CD4-positive, CD25-positive, alpha-beta regulatory T cell (primary cell): Measurements from ENCODE around the gene SLCO3A1. TPM values are rescaled to one million over a fixed set of nuclear protein-coding genes. Genes with fewer than 3 reads are reported as not detected.

ENCODE experiments used
- ATAC-seq, 2 donors: fragments of 150-1000 bp; cut with Tn5 transposase; one replicate each; pipeline ENCODE4 v1.10.0; 2021; ENCODE audit warnings: low read depth in 2 of 2, moderate number of reproducible peaks in 2 of 2, moderate library complexity in 1 of 2
- DNase-seq, 3 donors: peaks; one replicate each; pipeline versions ENCODE4 v3.0.0 to v3.0.0-alpha.2; 2012 to 2022; ENCODE audit warnings: mixed read lengths in 1 of 3
- H3K27ac ChIP-seq: one replicate; pipeline ENCODE4 v1.7.0; 2013; ENCODE audit warnings: mild to moderate bottlenecking, low read length; ENCODE audit not compliant: insufficient read depth, poor library complexity, severe bottlenecking
- H3K27me3 ChIP-seq: one replicate; pipeline ENCODE4 v1.7.0; 2013; ENCODE audit warnings: low read length; ENCODE audit not compliant: control insufficient read depth, insufficient read depth
- H3K36me3 ChIP-seq: one replicate; pipeline ENCODE4 v1.7.0; 2013; ENCODE audit warnings: mild to moderate bottlenecking, low read length, moderate library complexity; ENCODE audit not compliant: control insufficient read depth, insufficient read depth
- H3K4me1 ChIP-seq: 2 replicates; pipeline ENCODE4 v1.7.0; 2013; ENCODE audit warnings: mild to moderate bottlenecking, low read length; ENCODE audit not compliant: insufficient read depth, control insufficient read depth, poor library complexity, severe bottlenecking
- H3K4me3 ChIP-seq: one replicate; pipeline ENCODE4 v1.7.0; 2013; ENCODE audit warnings: low read depth, mild to moderate bottlenecking, low read length, moderate library complexity
- H3K9me3 ChIP-seq, 2 experiments: 1 replicate in 1 of 2; 2 replicates in 1 of 2; pipeline ENCODE4 v1.7.0; 2013; ENCODE audit warnings: low read length in 2 of 2, mild to moderate bottlenecking in 1 of 2, moderate library complexity in 1 of 2; ENCODE audit not compliant: control insufficient read depth in 2 of 2
- H3K27ac Mint-ChIP-seq, 3 donors: one replicate each; pipeline ENCODE4 v1.8.0; 2020 to 2022; ENCODE audit warnings: mild to moderate bottlenecking in 3 of 3, mixed read lengths in 3 of 3, moderate library complexity in 2 of 3
- H3K27me3 Mint-ChIP-seq: one replicate; pipeline ENCODE4 v1.8.0; 2022; ENCODE audit warnings: mild to moderate bottlenecking, mixed read lengths
- H3K36me3 Mint-ChIP-seq: one replicate; pipeline ENCODE4 v1.8.0; 2020; ENCODE audit warnings: mixed read lengths
- H3K4me1 Mint-ChIP-seq, 4 donors: one replicate each; pipeline ENCODE4 v1.8.0; 2020 to 2022; ENCODE audit warnings: mixed read lengths in 4 of 4, mild to moderate bottlenecking in 1 of 4
- H3K4me3 Mint-ChIP-seq, 4 donors: one replicate each; pipeline ENCODE4 v1.8.0; 2020 to 2022; ENCODE audit warnings: mild to moderate bottlenecking in 4 of 4, mixed read lengths in 4 of 4, moderate library complexity in 3 of 4
- H3K9me3 Mint-ChIP-seq, 7 donors: one replicate each; pipeline ENCODE4 v1.8.0; 2020 to 2022; ENCODE audit warnings: mixed read lengths in 7 of 7, mild to moderate bottlenecking in 3 of 7, moderate library complexity in 2 of 7
- polyA plus RNA-seq, 4 donors: library from polyadenylated mRNA; unstranded; fragments of 300-500 nt; fragmentation: Illumina TruSeq; gene quantifications; one replicate each; pipeline ENCODE4 v1.2.3, GENCODE V29; 2021
- total RNA-seq: library from RNA; stranded (reverse); gene quantifications from one replicate; pipeline ENCODE4 v1.2.3, GENCODE V29; 2022

SLCO3A1 gene
- total and polyA plus RNA-seq, 5 donors from 2014 or later: 20.1 to 63.7 (median 38.1) TPM

DNA sequence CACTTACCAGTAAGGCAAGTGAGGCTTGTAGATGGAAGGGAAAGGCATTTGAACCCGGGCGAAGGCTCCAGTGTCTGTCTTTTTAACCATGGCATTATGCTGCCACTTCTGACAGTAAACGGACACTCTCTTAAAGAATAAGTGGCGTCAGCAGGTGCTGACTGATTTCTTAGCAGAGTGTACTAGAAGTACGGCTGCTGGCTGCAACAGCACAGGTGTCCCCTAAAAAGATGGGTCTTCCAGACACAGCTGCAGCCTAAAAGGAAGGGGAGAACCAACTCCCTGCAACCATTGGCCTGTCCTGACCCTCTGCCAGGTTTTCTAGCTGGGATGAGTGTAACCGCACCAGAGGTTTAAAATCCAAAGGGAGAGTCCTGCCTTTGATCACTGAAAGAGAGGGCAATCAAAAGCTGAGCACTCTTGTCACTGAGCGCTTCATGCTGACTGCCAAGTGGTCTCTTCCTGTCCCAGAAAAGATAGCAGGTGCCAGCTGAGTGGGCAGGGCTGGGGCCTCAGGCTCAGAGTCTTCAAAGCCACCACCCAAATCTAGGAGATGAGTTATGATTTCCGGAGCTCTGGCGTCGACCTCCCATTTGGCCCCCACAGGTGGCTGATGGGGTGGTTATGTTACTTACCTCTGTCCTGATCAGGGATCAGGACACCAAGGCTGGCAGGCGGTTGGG, 255.8 kb downstream of the SLCO3A1 start:
- Histone ChIP-seq H3K27me3 (no peaks in the 10 kb centered on the region), H3K4me1 (no peaks in the 10 kb centered on the region), H3K27ac (no peak overlapping the region), H3K36me3 (peaks cover 29% of the 10 kb centered on the region), H3K9me3 (no peaks in the 10 kb centered on the region), H3K4me3 (no peak overlapping the region)
- Mint-ChIP-seq H3K36me3 (peaks cover 34% of the 10 kb centered on the region), H3K27ac (peak overlapping the region in 2 of 3 donors; percentile 16 to 51), H3K4me3 (no peak overlapping the region), H3K4me1 (peaks cover 0 to 19% (median 10%) of the 10 kb centered on the region in 4 donors), H3K27me3 (no peaks in the 10 kb centered on the region), H3K9me3 (no peaks in the 10 kb centered on the region)
- DNase-seq (peak in 1 of 3 donors; percentile 12), ATAC-seq (no peak)

DNA sequence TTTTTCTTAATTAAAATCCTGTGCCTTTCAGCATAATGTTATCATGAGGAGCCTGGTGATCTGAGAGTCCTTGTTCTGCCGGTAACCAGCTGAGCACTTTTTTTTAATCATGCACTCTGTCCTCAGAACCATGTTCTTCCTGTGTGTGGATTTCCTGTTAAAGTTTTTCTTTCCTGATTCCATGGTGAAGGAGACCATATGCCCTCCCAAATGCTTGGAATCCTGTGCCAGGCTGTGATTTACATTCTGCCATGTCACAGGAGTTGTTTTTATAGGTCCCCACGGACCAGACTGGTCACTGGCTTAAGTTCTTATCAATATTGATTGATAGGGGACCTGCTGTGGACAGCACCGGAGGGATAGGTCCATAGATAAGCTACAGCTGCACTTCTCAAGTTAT, 257.8 kb downstream of the SLCO3A1 start:
- Mint-ChIP-seq H3K4me3 (no peak overlapping the region), H3K27me3 (no peaks in the 10 kb centered on the region), H3K9me3 (no peaks in the 10 kb centered on the region), H3K4me1 (peaks cover 0 to 19% (median 11%) of the 10 kb centered on the region in 4 donors), H3K36me3 (peaks cover 31% of the 10 kb centered on the region), H3K27ac (peak overlapping the region; percentile 52 to 79 (median 76))
- Histone ChIP-seq H3K36me3 (peaks cover 26% of the 10 kb centered on the region), H3K4me1 (no peaks in the 10 kb centered on the region), H3K9me3 (no peaks in the 10 kb centered on the region), H3K27ac (no peak overlapping the region), H3K4me3 (no peak overlapping the region), H3K27me3 (no peaks in the 10 kb centered on the region)
- ATAC-seq (no peak), DNase-seq (no peak)

DNA sequence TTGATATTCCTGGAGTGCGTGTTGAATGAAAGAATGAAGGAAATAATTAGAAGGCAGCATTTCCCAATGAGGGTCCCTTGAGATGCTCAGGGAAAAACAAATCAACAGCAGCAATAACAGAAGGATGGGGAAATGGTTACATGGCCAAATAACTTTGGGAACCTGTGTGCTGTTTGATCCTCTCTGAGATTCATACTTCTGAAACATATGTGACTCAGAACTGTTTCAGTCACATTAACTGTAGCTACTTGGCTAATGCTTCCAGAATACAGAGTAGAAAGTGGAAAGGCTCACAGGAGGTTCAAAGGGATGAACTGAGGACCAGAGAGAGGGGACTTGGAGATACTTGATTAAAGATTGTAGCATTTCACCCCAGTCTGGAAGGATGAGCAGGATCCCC, 258.2 kb downstream of the SLCO3A1 start:
- Mint-ChIP-seq H3K9me3 (no peaks in the 10 kb centered on the region), H3K27me3 (no peaks in the 10 kb centered on the region), H3K36me3 (peaks cover 30% of the 10 kb centered on the region), H3K4me1 (peaks cover 0 to 19% (median 11%) of the 10 kb centered on the region in 4 donors), H3K27ac (peak overlapping the region in 2 of 3 donors; percentile 52 to 60), H3K4me3 (no peak overlapping the region)
- H3K9me3 ChIP-seq: no peaks in the 10 kb centered on the region
- DNase-seq: no peak
- no peak for ATAC-seq
- no peak overlapping the region for H3K27ac ChIP-seq
- no peaks in the 10 kb centered on the region for H3K4me1 ChIP-seq
- no peak overlapping the region for H3K4me3 ChIP-seq
- peaks cover 26% of the 10 kb centered on the region for H3K36me3 ChIP-seq
- H3K27me3 ChIP-seq: no peaks in the 10 kb centered on the region

DNA sequence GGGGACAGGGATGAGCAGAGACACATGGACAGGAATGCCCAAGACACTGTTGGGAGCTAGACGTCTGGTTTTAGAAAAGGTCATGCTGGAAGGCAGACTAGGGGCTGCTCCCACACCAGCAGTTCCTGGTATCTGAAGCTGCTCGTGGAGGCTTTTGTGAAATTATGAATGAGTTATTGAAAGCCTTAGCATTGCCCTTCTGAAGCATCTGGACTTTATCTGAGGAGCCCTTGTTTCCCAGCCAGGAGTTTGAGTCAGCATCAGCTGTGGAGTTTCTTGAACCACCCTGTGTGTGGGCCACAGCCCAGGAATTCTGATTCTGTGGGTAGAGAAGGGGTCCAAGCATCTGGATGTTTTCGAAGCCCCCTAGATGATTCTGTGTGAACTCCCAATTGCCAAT, 258.7 kb downstream of the SLCO3A1 start:
- DNase-seq (no peak), ATAC-seq (no peak)
- Mint-ChIP-seq H3K4me1 (peaks cover 0 to 19% (median 10%) of the 10 kb centered on the region in 4 donors), H3K4me3 (no peak overlapping the region), H3K9me3 (no peaks in the 10 kb centered on the region), H3K36me3 (peaks cover 33% of the 10 kb centered on the region), H3K27ac (peak overlapping the region in 2 of 3 donors; percentile 52 to 60), H3K27me3 (no peaks in the 10 kb centered on the region)
- Histone ChIP-seq H3K36me3 (peaks cover 26% of the 10 kb centered on the region), H3K4me3 (no peak overlapping the region), H3K4me1 (no peaks in the 10 kb centered on the region), H3K27ac (no peak overlapping the region), H3K27me3 (no peaks in the 10 kb centered on the region), H3K9me3 (no peaks in the 10 kb centered on the region)

DNA sequence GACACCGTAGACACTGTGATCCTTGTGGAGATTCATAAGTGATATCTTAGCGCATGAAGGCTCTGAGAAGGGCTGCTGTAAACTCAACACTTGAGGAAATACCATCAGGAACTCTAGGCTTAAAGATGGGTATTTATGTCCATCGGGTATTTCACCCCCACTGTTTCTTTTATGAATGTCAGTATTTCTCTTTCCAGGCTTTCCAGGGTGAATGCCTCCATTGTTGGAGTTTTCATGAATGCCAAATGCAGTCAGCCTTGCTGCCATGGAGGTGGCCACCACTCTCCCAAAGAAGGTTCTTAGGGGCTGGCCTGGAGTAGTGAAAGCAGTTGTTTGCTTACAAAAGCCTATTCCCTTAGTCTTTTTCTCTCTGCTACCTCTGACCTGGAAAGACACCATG, 259.2 kb downstream of the SLCO3A1 start:
- Mint-ChIP-seq H3K27ac (no peak overlapping the region), H3K27me3 (no peaks in the 10 kb centered on the region), H3K4me3 (no peak overlapping the region), H3K9me3 (no peaks in the 10 kb centered on the region), H3K36me3 (peaks cover 36% of the 10 kb centered on the region), H3K4me1 (peaks cover 0 to 19% (median 10%) of the 10 kb centered on the region in 4 donors)
- H3K9me3 ChIP-seq: no peaks in the 10 kb centered on the region
- no peaks in the 10 kb centered on the region for H3K27me3 ChIP-seq
- DNase-seq (no peak), ATAC-seq (no peak)
- H3K27ac ChIP-seq: no peak overlapping the region
- H3K36me3 ChIP-seq: peaks cover 26% of the 10 kb centered on the region
- H3K4me3 ChIP-seq: no peak overlapping the region
- no peaks in the 10 kb centered on the region for H3K4me1 ChIP-seq

DNA sequence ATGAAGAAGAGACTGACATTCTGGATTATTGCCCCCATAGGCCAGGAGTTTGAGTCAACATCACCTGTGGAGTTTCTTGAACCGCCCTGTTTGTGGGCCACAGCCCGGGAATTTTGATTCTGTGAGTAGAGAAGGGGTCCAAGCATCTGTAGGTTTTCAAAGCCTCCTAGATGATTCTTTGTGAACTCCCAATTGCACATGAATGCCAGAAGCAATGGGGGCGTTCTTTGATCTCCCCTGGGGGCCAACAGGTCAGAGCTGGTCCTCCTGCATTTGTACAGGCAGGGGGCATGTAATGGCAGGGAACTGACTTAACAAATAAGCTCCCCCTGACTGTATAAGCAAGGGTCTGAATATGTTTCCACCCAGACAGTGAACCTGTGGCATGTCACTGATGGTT, 260.3 kb downstream of the SLCO3A1 start:
- no peak for DNase-seq
- H3K27ac ChIP-seq: no peak overlapping the region
- no peaks in the 10 kb centered on the region for H3K4me1 ChIP-seq
- Mint-ChIP-seq H3K27me3 (no peaks in the 10 kb centered on the region), H3K27ac (no peak overlapping the region), H3K4me1 (peaks cover 0 to 19% (median 5%) of the 10 kb centered on the region in 4 donors), H3K9me3 (no peaks in the 10 kb centered on the region), H3K4me3 (no peak overlapping the region), H3K36me3 (peaks cover 36% of the 10 kb centered on the region)
- H3K36me3 ChIP-seq: peaks cover 26% of the 10 kb centered on the region
- H3K27me3 ChIP-seq: no peaks in the 10 kb centered on the region
- no peak for ATAC-seq
- no peak overlapping the region for H3K4me3 ChIP-seq
- no peaks in the 10 kb centered on the region for H3K9me3 ChIP-seq

DNA sequence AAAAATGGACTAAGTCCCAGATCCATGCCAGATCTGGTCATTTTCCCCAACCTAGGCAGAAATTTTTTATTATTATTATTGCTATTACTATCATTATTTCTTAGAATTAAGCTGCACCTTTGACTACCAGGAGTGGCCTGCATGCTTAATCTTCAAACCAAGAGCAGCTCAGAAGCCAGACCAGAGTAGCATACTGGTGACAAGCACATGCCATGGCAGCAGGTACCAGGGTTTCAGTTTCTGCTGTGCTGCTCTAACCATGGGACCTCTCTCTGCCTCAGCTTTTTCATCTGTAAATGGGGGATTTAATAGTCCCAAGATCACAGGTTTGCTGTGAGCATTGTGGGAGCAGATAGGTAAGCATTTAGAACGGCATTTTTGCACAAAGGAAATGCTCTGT, 262.3 kb downstream of the SLCO3A1 start:
- Histone ChIP-seq H3K27ac (no peak overlapping the region), H3K4me1 (no peaks in the 10 kb centered on the region), H3K36me3 (peaks cover 29% of the 10 kb centered on the region), H3K9me3 (no peaks in the 10 kb centered on the region), H3K4me3 (no peak overlapping the region), H3K27me3 (no peaks in the 10 kb centered on the region)
- Mint-ChIP-seq H3K36me3 (peaks cover 45% of the 10 kb centered on the region), H3K27me3 (no peaks in the 10 kb centered on the region), H3K27ac (no peak overlapping the region), H3K4me3 (no peak overlapping the region), H3K9me3 (no peaks in the 10 kb centered on the region), H3K4me1 (peaks cover 0 to 11% (median 4%) of the 10 kb centered on the region in 4 donors)
- no peak for ATAC-seq
- DNase-seq: no peak

DNA sequence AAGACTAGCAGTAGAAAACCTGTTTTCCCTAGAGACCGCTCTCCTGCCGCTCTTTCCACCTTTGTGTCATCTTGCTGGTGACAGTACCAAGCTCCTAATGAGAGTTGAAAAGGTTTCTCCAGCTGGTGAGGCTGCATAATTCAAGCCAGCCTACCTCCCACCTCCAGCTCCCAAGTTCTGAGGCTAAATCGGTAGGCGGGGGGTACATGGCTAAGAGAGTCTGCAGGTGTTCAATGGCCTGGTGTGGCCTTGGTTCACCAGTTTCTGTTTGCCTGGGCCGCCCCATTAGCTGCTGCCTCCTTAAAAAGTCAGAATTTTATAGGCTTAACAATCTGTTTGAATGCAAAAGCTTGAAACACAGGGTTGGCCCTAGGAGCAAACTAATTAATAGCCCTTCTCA, 262.8 kb downstream of the SLCO3A1 start:
- H3K4me3 Mint-ChIP-seq: no peak overlapping the region
- H3K9me3 Mint-ChIP-seq: no peaks in the 10 kb centered on the region
- peaks cover 0 to 9% (median 6%) of the 10 kb centered on the region in 4 donors for H3K4me1 Mint-ChIP-seq
- peaks cover 30% of the 10 kb centered on the region for H3K36me3 ChIP-seq
- H3K27ac ChIP-seq: no peak overlapping the region
- no peak overlapping the region for H3K27ac Mint-ChIP-seq
- H3K4me1 ChIP-seq: no peaks in the 10 kb centered on the region
- ATAC-seq (no peak), DNase-seq (no peak)
- no peak overlapping the region for H3K4me3 ChIP-seq
- peaks cover 50% of the 10 kb centered on the region for H3K36me3 Mint-ChIP-seq
- H3K27me3 Mint-ChIP-seq: no peaks in the 10 kb centered on the region
- no peaks in the 10 kb centered on the region for H3K27me3 ChIP-seq
- H3K9me3 ChIP-seq: no peaks in the 10 kb centered on the region
